Common myeloid progenitor, CD34-positive (primary cell): Measurements from ENCODE around the gene C19orf81.

Source experiments
- CTCF ChIA-PET: fragments of 350-600 bp; sonication (Branson Sonifier 250); formaldehyde crosslinking; loops from one replicate; lab custom pipeline; 2021; ENCODE audit warnings: antibody characterized with exemption; lab: Charles Lee
- POLR2A ChIA-PET: fragments of 350-600 bp; sonication (Branson Sonifier 250); formaldehyde crosslinking; loops from one replicate; lab custom pipeline; 2021; ENCODE audit warnings: antibody characterized with exemption; lab: Charles Lee
- DNase-seq, 3 donors: peaks; one replicate each; pipeline versions ENCODE4 v3.0.0 to v3.0.0-alpha.2; 2013
- H3K27ac ChIP-seq, 2 experiments: 1 replicate in 1 of 2; 2 replicates in 1 of 2; pipeline ENCODE4 v1.7.0; 2013; ENCODE audit warnings: inconsistent platforms in 2 of 2, low read length in 2 of 2, mild to moderate bottlenecking in 2 of 2, low read depth in 1 of 2, moderate library complexity in 1 of 2; ENCODE audit not compliant: severe bottlenecking in 2 of 2, insufficient read depth in 1 of 2, poor library complexity in 1 of 2
- H3K27me3 ChIP-seq, 5 experiments: replicated peaks in 2 of 5; 1 replicate in 3 of 5; 2 replicates in 2 of 5; pipeline versions ENCODE4 v1.6.1 to v1.7.0; 2013; ENCODE audit warnings: low read length in 4 of 5, mild to moderate bottlenecking in 2 of 5, moderate library complexity in 2 of 5, inconsistent platforms in 1 of 5; ENCODE audit not compliant: insufficient read depth in 5 of 5, control insufficient read depth in 4 of 5
- H3K36me3 ChIP-seq, 4 experiments: 1 replicate in 2 of 4; 2 replicates in 2 of 4; pipeline versions ENCODE4 v1.6.1 to v1.7.0; 2013; ENCODE audit warnings: low read length in 3 of 4, control low read depth in 1 of 4, mild to moderate bottlenecking in 1 of 4; ENCODE audit not compliant: control insufficient read depth in 4 of 4, insufficient read depth in 4 of 4
- H3K4me1 ChIP-seq, 4 experiments: 1 replicate in 3 of 4; 2 replicates in 1 of 4; pipeline versions ENCODE4 v1.6.1 to v1.7.1; 2013; ENCODE audit warnings: low read length in 3 of 4, mild to moderate bottlenecking in 3 of 4, control low read depth in 1 of 4, inconsistent platforms in 1 of 4, moderate library complexity in 1 of 4; ENCODE audit not compliant: control insufficient read depth in 4 of 4, insufficient read depth in 4 of 4; ENCODE audit errors: control extremely low read depth in 1 of 4
- H3K4me3 ChIP-seq, 7 experiments: 1 replicate in 4 of 7; 2 replicates in 3 of 7; pipeline versions ENCODE4 v1.5.1 to v1.7.0; 2013; ENCODE audit warnings: mild to moderate bottlenecking in 7 of 7, low read length in 6 of 7, moderate library complexity in 6 of 7, inconsistent platforms in 2 of 7, low read depth in 2 of 7, control low read depth in 1 of 7; ENCODE audit not compliant: insufficient read depth in 4 of 7, control insufficient read depth in 1 of 7; ENCODE audit errors: extremely low read depth in 1 of 7
- H3K9me3 ChIP-seq, 5 experiments: 1 replicate in 4 of 5; 2 replicates in 1 of 5; pipeline versions ENCODE4 v1.6.1 to v1.7.1; 2013; ENCODE audit warnings: low read length in 4 of 5, mild to moderate bottlenecking in 2 of 5, inconsistent platforms in 1 of 5, low read depth in 1 of 5, moderate library complexity in 1 of 5; ENCODE audit not compliant: control insufficient read depth in 4 of 5, insufficient read depth in 2 of 5; ENCODE audit errors: control extremely low read depth in 1 of 5
- WGBS: methylation state at CpG from one replicate; pipeline ENCODE4 v1.1.5; 2013; ENCODE audit not compliant: insufficient coverage; 5-methylcytosine and 5-hydroxymethylcytosine counted together

C19orf81 gene

DNA sequence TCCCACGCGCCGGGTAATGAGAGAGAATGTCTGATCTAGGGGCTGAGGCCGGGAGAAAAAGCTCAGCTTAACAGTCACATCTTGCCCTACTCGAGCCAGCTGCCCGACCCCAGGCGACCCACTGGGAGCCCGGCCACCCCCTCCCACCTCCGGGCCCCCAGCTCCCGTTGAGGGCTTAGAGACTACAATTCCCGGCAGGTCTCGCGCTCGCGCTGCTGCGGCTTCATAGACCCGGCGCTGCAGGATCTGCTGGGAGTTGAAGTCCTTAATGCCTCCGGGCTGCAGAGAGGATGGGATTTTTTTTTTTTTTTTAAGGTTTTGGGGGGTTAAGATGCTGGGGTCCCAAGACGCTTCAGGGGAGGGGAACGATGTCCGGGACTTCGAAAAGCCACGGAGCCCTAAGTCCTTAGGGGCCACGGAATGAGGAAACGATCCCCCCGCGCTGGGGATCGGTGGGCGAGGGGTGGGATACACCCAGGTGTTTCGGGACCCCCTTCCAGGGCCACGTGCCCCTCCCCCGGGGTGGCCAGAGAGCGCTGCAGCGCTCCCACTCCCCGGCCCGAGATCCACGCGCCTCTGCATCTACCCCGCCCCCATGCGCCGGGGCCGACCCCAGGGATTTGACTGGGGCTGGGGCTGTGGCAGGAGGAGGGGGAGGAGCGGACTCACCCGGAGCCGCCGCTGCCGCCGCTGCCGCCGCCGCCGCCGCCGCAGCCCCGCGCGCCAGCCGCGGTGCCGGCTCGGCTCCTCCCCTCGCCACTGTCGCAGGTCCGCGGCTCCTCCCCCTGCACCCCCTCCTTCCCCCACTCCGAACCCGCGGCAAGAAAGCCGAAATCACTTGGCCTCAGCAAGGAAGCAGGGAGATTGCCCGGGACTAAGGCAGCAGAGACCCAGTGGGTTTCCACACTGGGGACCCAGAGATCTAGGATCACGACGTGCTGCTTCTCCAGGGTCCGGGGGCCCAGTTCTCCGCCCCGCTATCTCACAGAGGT, 9.8 kb upstream of the C19orf81 start, which contains the start of gene SYT3:
Gene SYT3 (minus strand): TSS at position 761 of the 992 bp plus-strand sequence. CDS start 2,470 bp downstream, outside the sequence.
- CTCF ChIA-PET = interaction anchor here (1.0 kb wide), 1 partner anchor 25 kb away, joined by 3 read pairs; no protein-coding TSS in a partner anchor
- Histone ChIP-seq H3K4me1 (peaks cover 0 to 9% (median 5%) of the 10 kb centered on the region in 4 experiments), H3K27me3 (peaks cover 2 to 67% (median 14%) of the 10 kb centered on the region in 5 experiments), H3K36me3 (no peaks in the 10 kb centered on the region), H3K4me3 (peak within 1 kb of the TSS in 5 of 7 experiments; percentile 27 to 76 (median 63)), H3K27ac (no peak within 1 kb of the TSS), H3K9me3 (peaks cover 1 to 15% (median 7%) of the 10 kb centered on the region in 5 experiments)
- peak; percentile 49 to 67 (median 62) for DNase-seq
- 10% methylated on average over 32 of the region's 76 CpGs for WGBS
- POLR2A ChIA-PET = no interaction called here

DNA sequence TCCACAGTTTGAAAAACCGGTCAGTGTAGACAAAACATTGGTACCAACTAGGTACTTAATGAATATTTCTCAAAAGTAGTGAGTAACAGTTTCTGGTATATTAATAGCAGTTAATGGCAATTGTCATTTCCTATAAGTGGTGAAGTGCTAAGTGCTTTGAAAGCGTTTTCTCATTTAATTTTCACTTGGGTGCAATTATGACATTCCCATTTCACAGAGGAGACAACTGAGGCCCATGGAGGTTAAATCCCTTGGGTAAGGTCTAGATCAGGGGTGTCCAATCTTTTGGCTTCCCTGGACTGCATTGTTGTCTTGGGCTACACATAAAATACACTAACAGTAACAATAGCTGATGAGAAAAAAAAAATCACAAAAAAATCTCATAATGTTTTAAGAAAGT, 8.9 kb upstream of the C19orf81 start:
- WGBS = no CpG with 5 or more reads among the region's 2 CpGs
- H3K27me3 ChIP-seq = peaks cover 2 to 76% (median 14%) of the 10 kb centered on the region in 5 experiments
- CTCF ChIA-PET = no interaction called here

DNA sequence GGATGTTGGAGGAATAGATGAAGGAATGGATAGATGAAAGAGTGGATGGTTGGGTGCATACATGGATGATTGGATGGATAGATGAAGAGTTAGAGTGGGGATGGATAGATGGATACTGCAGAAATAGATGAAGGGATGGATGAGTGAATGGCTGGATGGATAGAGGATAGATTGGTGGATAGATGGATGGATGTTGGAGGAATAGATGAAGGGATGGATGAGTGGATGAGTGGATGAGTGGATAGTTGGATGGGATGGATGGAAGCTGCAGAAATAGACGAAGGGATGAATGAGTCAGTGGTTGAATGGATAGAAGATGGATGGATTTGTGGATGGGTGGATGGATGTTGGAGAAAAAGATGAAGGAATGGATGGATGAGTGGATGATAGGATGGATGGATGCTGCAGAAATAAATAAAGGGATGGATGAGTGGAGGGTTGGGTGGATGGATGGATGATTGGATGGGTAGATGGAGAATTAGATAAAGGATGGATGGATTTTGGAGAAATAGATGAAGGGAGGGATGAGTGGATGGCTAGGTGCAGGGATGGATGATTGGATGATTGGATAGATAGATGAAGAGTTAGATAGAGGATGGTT, 4.8 kb upstream of the C19orf81 start:
- no peak overlapping the region for H3K4me3 ChIP-seq
- H3K27me3 ChIP-seq = peaks cover 0 to 66% (median 2%) of the 10 kb centered on the region in 5 experiments
- WGBS = 60% methylated on average over 1 of the region's 1 CpG
- no peak for DNase-seq
- ChIA-PET POLR2A (no interaction called here), CTCF (no interaction called here)
- H3K9me3 ChIP-seq = peaks cover 0 to 1% (median 0%) of the 10 kb centered on the region in 5 experiments
- H3K4me1 ChIP-seq = peaks cover 0 to 7% (median 3%) of the 10 kb centered on the region in 4 experiments
- no peak overlapping the region for H3K27ac ChIP-seq
- no peaks in the 10 kb centered on the region for H3K36me3 ChIP-seq

More for the DNA sequence above, 8.9 kb upstream of the C19orf81 start:
- DNase-seq = no peak
- Histone ChIP-seq H3K4me1 (peaks cover 0 to 9% (median 5%) of the 10 kb centered on the region in 4 experiments), H3K9me3 (peaks cover 0 to 6% (median 4%) of the 10 kb centered on the region in 5 experiments), H3K4me3 (peak overlapping the region in 1 of 7 experiments; percentile 63), H3K36me3 (no peaks in the 10 kb centered on the region), H3K27ac (no peak overlapping the region)
- POLR2A ChIA-PET = no interaction called here

DNA sequence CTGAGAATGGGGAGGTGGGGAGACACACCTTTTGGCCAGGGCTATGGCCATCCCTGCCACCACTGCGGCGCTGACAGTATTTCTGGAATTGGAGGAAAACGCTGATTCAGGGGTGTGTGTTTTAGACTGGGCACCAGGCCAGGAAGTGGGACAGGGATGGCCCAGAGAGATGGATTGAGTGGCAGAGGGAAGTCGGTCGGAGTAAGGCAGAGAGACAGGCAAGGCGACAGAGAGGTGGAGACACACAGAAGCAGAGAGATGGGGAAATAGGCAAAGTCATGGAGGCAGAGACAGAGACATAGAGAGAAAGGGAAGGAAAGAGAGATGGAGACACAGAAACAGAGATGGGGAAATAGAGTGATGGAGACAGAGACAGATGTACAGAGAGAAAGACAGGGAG, 4.1 kb upstream of the C19orf81 start:
- 72% methylated on average over 6 of the region's 6 CpGs for WGBS
- no peaks in the 10 kb centered on the region for H3K36me3 ChIP-seq
- peaks cover 0 to 1% (median 0%) of the 10 kb centered on the region in 5 experiments for H3K9me3 ChIP-seq
- ChIA-PET CTCF (no interaction called here), POLR2A (no interaction called here)
- no peak overlapping the region for H3K4me3 ChIP-seq
- H3K27ac ChIP-seq = no peak overlapping the region
- H3K4me1 ChIP-seq = peaks cover 0 to under 1% (median under 1%) of the 10 kb centered on the region in 4 experiments
- no peak for DNase-seq
- H3K27me3 ChIP-seq = peaks cover 0 to 62% (median 2%) of the 10 kb centered on the region in 5 experiments

DNA sequence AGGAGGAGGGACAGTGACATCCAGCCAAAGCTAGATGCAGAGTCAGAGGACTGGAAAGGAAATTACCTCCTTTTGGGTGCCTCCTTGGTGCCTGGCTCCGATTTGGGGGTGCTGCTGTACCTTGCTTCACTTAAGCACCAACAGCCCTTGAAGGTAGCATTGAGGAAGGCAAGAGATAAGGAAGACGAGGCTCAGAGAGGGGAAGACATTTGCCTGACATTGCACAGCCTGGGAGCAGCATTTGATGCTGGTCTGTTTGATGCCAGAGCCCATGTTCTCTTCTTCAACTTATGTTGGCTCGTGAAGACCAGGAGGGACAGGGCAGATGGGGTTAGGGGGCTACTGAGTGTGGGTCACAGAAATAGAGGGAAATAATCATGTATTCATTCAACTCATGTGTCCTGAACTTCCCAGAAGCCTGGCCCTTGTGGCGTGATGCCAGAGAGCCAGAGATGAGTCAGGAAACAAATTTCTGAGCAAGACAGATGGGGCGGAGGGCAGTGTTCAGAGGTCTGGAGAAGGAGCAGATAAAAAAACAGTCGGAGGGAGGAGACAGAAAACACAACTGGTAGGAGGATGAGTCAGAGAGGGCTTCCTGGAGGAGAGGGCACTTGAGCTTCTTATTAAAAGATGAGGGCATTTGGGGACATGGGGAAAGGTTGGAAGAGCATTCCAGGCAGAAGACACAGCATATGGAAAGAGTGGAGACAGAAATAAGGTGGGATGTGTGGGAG, 3.0 kb upstream of the C19orf81 start:
- 77% methylated on average over 5 of the region's 6 CpGs for WGBS
- DNase-seq = no peak

DNA sequence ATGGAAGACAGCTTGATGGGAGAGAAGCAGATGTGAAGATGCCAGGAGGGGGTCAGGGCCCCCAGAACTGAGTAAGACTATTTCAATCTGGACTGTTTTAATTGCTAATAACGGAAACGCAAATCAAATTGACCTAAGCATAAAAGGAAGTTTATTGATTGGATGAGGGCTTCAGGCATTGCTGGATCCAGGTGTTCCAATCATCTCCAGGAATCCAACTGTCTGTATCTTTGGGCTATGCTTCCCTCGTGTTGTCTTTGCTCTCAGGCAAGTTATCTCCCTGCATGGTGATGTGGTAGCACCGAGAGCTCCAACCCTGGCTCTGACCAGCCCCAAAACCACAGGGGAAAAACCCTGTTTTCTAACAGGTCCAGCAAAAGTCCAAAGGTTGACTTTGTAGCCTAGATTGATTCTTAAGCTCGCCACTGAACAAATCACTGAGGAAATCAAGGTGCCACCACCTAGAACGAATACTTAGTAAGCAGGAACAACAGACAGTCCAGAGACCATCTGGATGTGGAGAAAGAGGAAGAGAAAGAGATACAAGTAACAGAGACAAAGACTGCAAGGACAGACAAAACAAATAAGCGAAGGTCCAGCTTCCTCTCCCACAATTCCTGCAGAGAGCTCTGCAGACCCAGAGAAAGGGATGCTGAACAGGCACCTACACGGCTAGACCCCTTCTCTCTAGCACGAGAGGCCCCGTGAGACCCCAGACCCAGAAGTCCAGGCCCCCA, 1.2 kb upstream of the C19orf81 start:
- peaks cover 0 to 59% (median 0%) of the 10 kb centered on the region in 5 experiments for H3K27me3 ChIP-seq
- H3K9me3 ChIP-seq = peaks cover 0 to 1% (median 0%) of the 10 kb centered on the region in 5 experiments
- no peaks in the 10 kb centered on the region for H3K36me3 ChIP-seq
- POLR2A ChIA-PET = no interaction called here
- H3K27ac ChIP-seq = no peak overlapping the region
- CTCF ChIA-PET = no interaction called here
- 88% methylated on average over 7 of the region's 10 CpGs for WGBS
- no peaks in the 10 kb centered on the region for H3K4me1 ChIP-seq
- no peak for DNase-seq
- no peak overlapping the region for H3K4me3 ChIP-seq

More for the DNA sequence above, 3.0 kb upstream of the C19orf81 start:
- peaks cover 0 to 1% (median 0%) of the 10 kb centered on the region in 5 experiments for H3K9me3 ChIP-seq
- H3K27ac ChIP-seq = no peak overlapping the region
- H3K27me3 ChIP-seq = peaks cover 0 to 58% (median 0%) of the 10 kb centered on the region in 5 experiments
- no peaks in the 10 kb centered on the region for H3K4me1 ChIP-seq
- H3K36me3 ChIP-seq = no peaks in the 10 kb centered on the region
- H3K4me3 ChIP-seq = no peak overlapping the region
- ChIA-PET CTCF (no interaction called here), POLR2A (no interaction called here)
